ENCODE measurements around the gene IFRD2. TPM values are rescaled to one million over a fixed set of nuclear protein-coding genes. Genes with fewer than 3 reads are reported as not detected.
A peak's percentile ranks its signal among the peaks of the same experiment; 100 is the strongest.

IFRD2 gene
- total and polyA plus RNA-seq, 2 of the 13 experiments (the other 11 are each of a cell fraction or from before 2014, with no cell fraction given): 32.8 to 96.1 TPM

DNA sequence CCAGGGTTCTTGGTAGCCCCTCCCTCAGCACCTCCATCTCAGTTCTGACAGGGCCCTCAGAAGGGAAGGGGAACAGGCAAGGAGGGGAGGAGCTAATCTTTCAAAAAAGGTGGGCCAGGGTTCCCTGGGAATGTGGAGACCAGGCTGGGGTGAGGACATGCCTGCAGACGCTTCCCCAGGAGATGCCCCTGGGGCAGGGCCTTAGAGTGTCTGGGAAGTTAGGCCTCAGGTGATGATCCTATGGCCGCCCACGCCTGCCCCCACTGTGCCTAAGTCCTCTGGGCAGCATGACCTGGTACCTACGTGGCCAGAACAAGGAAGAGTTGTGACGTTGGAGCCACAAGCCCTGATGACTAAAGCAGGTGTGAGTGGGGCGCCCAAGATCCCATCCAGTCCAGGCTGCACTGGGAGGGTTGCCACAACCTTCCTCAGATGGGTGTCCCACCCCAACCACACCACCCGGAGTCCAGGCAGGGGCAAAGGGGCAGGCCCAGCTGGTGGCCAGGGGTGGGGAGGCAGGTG lies 27.2 kb downstream of the IFRD2 start (continued):
- TF ChIP-seq MTA3 (CRISPR knock-in tag; IDR thresholded peaks at IDR 0.05) (no peak), POGZ (CRISPR knock-in tag; IDR thresholded peaks at IDR 0.05) (0 out of 2 replicates have a peak, but pooled peaks have one; percentile 10), ZNF343 (CRISPR knock-in tag; IDR thresholded peaks at IDR 0.05) (no peak), MATR3 (CRISPR knock-in tag; IDR thresholded peaks at IDR 0.05) (no peak), SMC3 (IDR thresholded peaks at IDR 0.05; ENCODE audit: low read length) (no peak), CSRNP2 (CRISPR knock-in tag; conservative IDR thresholded peaks at IDR 0.05; ENCODE audit: low read depth) (no peak), ZFP36L2 (CRISPR knock-in tag; IDR thresholded peaks at IDR 0.05) (no peak), ZNF737 (CRISPR knock-in tag; IDR thresholded peaks at IDR 0.05; ENCODE audit: borderline replicate concordance) (no peak), ZNF205 (CRISPR knock-in tag; IDR thresholded peaks at IDR 0.05) (no peak), RAD21 (CRISPR knock-in tag; IDR thresholded peaks at IDR 0.05) (no peak), DMAP1 (CRISPR knock-in tag; IDR thresholded peaks at IDR 0.05) (no peak), DPF2 (CRISPR knock-in tag; IDR thresholded peaks at IDR 0.05; ENCODE audit: borderline replicate concordance, low read depth) (0 out of 2 replicates have a peak, but pooled peaks have one; percentile 14), ISL2 (CRISPR knock-in tag; IDR thresholded peaks at IDR 0.05) (0 out of 2 replicates have a peak, but pooled peaks have one; percentile 7), KMT2A (CRISPR knock-in tag; IDR thresholded peaks at IDR 0.05) (no peak), ZNF274 (CRISPR knock-in tag; IDR thresholded peaks at IDR 0.05) (peak; percentile 18; the same call in 1 of the 2 replicates), PRMT3 (CRISPR knock-in tag; IDR thresholded peaks at IDR 0.05; ENCODE audit: borderline replicate concordance, low read depth) (no peak), HCFC1 (IDR thresholded peaks at IDR 0.05; ENCODE audit: low read depth, low read length) (no peak), KLF9 (CRISPR knock-in tag; IDR thresholded peaks at IDR 0.05; ENCODE audit: low read depth) (no peak), ZNF3 (CRISPR knock-in tag; IDR thresholded peaks at IDR 0.05) (no peak), UBTF (CRISPR knock-in tag; IDR thresholded peaks at IDR 0.05) (no peak), MIER2 (CRISPR knock-in tag; IDR thresholded peaks at IDR 0.05) (no peak), DMTF1 (CRISPR knock-in tag; IDR thresholded peaks at IDR 0.05) (no peak), FOSL2 (CRISPR knock-in tag; IDR thresholded peaks at IDR 0.05) (no peak; the same call in 1 of the 2 replicates), DR1 (CRISPR knock-in tag; IDR thresholded peaks at IDR 0.05) (no peak)
- TF ChIP-seq, protein P1, sequence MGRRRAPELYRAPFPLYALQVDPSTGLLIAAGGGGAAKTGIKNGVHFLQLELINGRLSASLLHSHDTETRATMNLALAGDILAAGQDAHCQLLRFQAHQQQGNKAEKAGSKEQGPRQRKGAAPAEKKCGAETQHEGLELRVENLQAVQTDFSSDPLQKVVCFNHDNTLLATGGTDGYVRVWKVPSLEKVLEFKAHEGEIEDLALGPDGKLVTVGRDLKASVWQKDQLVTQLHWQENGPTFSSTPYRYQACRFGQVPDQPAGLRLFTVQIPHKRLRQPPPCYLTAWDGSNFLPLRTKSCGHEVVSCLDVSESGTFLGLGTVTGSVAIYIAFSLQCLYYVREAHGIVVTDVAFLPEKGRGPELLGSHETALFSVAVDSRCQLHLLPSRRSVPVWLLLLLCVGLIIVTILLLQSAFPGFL (CRISPR knock-in tag; IDR thresholded peaks at IDR 0.05): no peak
- TF ChIP-seq, protein P2, sequence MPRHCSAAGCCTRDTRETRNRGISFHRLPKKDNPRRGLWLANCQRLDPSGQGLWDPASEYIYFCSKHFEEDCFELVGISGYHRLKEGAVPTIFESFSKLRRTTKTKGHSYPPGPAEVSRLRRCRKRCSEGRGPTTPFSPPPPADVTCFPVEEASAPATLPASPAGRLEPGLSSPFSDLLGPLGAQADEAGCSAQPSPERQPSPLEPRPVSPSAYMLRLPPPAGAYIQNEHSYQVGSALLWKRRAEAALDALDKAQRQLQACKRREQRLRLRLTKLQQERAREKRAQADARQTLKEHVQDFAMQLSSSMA (CRISPR knock-in tag; IDR thresholded peaks at IDR 0.05): no peak

Measured in HepG2 (cell line).